Endodermal cell (in vitro differentiated cells): ENCODE data around the gene GET3. TPM values are rescaled to one million over a fixed set of nuclear protein-coding genes. Genes with fewer than 3 reads are reported as not detected.

ENCODE experiments used
- DNase-seq: peaks from one replicate; pipeline ENCODE4 v3.0.0-alpha.2; 2017
- H3K27ac ChIP-seq: 2 replicates; pipeline ENCODE4 v1.5.1; 2013; ENCODE audit warnings: mild to moderate bottlenecking, low read depth, low read length, moderate library complexity
- H3K27me3 ChIP-seq: 2 replicates; pipeline ENCODE4 v1.6.1; 2013; ENCODE audit warnings: mild to moderate bottlenecking, low read length, moderate library complexity; ENCODE audit not compliant: insufficient read depth, control insufficient read depth, poor library complexity, severe bottlenecking
- H3K36me3 ChIP-seq: 2 replicates; pipeline ENCODE4 v1.7.0; 2013; ENCODE audit warnings: mild to moderate bottlenecking, low read length, moderate library complexity; ENCODE audit not compliant: control insufficient read depth, insufficient read depth
- H3K4me1 ChIP-seq: one replicate; pipeline ENCODE4 v1.7.0; 2013; ENCODE audit warnings: low read length; ENCODE audit not compliant: control insufficient read depth, insufficient read depth
- H3K4me3 ChIP-seq: 2 replicates; pipeline ENCODE4 v1.5.1; 2013; ENCODE audit warnings: mild to moderate bottlenecking, low read length, moderate library complexity
- H3K9ac ChIP-seq: 2 replicates; pipeline ENCODE4 v1.6.1; 2013; ENCODE audit warnings: mild to moderate bottlenecking, low read length, moderate library complexity; ENCODE audit not compliant: poor library complexity, severe bottlenecking; ENCODE audit errors: extremely low read depth
- H3K9me3 ChIP-seq: 2 replicates; pipeline ENCODE4 v1.6.1; 2013; ENCODE audit warnings: mild to moderate bottlenecking, low read length, moderate library complexity; ENCODE audit not compliant: control insufficient read depth
- H3K27ac Mint-ChIP-seq: 2 replicates; pipeline ENCODE4 v1.8.0; 2020; ENCODE audit warnings: mixed read lengths
- H3K27me3 Mint-ChIP-seq: 2 replicates; pipeline ENCODE4 v1.8.0; 2021; ENCODE audit warnings: mild to moderate bottlenecking, mixed read lengths; ENCODE audit not compliant: insufficient read depth
- H3K36me3 Mint-ChIP-seq: 2 replicates; pipeline ENCODE4 v1.8.0; 2020; ENCODE audit warnings: low read depth, mixed read lengths
- H3K4me1 Mint-ChIP-seq: 2 replicates; pipeline ENCODE4 v1.8.0; 2020; ENCODE audit warnings: mixed read lengths
- H3K4me3 Mint-ChIP-seq: 2 replicates; pipeline ENCODE4 v1.8.0; 2020; ENCODE audit warnings: mild to moderate bottlenecking, moderate library complexity, mixed read lengths
- H3K9me3 Mint-ChIP-seq: 2 replicates; pipeline ENCODE4 v1.8.0; 2020; ENCODE audit warnings: mild to moderate bottlenecking, mixed read lengths
- WGBS, 2 experiments: methylation state at CpG; one replicate each; pipeline versions ENCODE4 v1.1.5 to v1.1.7; 2013; ENCODE audit warnings: missing lambda C conversion rate in 2 of 2, mixed read lengths in 1 of 2; ENCODE audit not compliant: insufficient coverage in 1 of 2, insufficient read length in 1 of 2; 5-methylcytosine and 5-hydroxymethylcytosine counted together
- total RNA-seq, 2 donors: library from RNA; stranded (reverse); fragmentation: NEBNext Ultra II Directional in 1 of 2; extraction: Animal tissue kit (Norgen Biotek cat#: 25700) in 1 of 2; gene quantifications; 2 replicates in 1 of 2; 3 replicates in 1 of 2; pipeline ENCODE4 v1.2.1, GENCODE V29; 2021
- TF ChIP-seq, protein P1 (sequence below): fragments of 200-600 bp; sonication (generic); conservative IDR thresholded peaks from 2 replicates; pipeline ENCODE4 v1.5.0; 2021; ENCODE audit warnings: antibody characterized with exemption, mild to moderate bottlenecking

GET3 gene
- total RNA-seq, 2 donors from 2014 or later: 97.8 to 102 TPM

DNA sequence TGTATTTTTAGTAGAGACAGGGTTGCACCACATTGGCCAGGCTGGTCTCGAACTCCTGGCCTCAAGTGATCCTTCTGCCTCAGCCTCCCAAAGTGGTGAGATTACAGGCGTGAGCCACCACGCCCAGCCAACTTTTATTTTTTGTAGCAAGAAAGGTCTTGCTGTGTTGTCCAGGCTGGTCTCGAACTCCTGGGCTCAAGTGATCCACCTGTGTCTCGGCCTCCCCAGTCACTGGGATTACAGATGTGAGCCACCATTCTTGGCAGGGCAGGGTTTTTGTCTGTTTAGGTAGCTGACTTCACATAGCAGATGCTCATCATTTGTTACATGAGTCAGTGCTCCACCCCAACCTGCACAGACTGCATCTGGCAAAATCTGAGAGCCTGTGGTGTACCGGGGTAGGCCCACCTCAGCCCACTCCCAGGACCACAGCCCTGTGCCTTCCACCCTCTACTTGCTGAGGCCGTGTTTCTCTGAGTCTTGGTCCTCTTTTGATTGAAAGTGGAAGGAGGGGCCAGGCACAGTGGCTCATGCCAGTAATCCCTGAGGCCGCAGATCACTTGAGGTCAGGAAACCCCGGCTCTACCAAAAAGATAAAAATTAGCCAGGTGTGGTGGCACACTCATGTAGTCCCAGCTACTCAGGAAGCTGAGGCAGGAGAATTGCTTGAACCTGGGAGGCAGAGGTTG, 9.4 kb upstream of the GET3 start:
- Histone ChIP-seq H3K4me3 (no peak overlapping the region), H3K4me1 (no peaks in the 10 kb centered on the region), H3K27ac (no peak overlapping the region), H3K36me3 (peaks cover 33% of the 10 kb centered on the region), H3K9me3 (no peaks in the 10 kb centered on the region), H3K27me3 (no peaks in the 10 kb centered on the region), H3K9ac (no peak overlapping the region)
- Mint-ChIP-seq H3K27ac (no peak overlapping the region), H3K4me3 (no peak overlapping the region), H3K36me3 (peaks cover 32% of the 10 kb centered on the region), H3K27me3 (no peaks in the 10 kb centered on the region), H3K9me3 (no peaks in the 10 kb centered on the region), H3K4me1 (peaks cover 8% of the 10 kb centered on the region)
- DNase-seq: no peak
- 96 to 98% methylated on average over 9 of the region's 9 CpGs for WGBS, 2 experiments
- TF ChIP-seq, protein P1, sequence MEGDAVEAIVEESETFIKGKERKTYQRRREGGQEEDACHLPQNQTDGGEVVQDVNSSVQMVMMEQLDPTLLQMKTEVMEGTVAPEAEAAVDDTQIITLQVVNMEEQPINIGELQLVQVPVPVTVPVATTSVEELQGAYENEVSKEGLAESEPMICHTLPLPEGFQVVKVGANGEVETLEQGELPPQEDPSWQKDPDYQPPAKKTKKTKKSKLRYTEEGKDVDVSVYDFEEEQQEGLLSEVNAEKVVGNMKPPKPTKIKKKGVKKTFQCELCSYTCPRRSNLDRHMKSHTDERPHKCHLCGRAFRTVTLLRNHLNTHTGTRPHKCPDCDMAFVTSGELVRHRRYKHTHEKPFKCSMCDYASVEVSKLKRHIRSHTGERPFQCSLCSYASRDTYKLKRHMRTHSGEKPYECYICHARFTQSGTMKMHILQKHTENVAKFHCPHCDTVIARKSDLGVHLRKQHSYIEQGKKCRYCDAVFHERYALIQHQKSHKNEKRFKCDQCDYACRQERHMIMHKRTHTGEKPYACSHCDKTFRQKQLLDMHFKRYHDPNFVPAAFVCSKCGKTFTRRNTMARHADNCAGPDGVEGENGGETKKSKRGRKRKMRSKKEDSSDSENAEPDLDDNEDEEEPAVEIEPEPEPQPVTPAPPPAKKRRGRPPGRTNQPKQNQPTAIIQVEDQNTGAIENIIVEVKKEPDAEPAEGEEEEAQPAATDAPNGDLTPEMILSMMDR: no peak

- Histone ChIP-seq H3K27me3 (no peaks in the 10 kb centered on the region), H3K4me3 (no peak overlapping the region), H3K9me3 (no peaks in the 10 kb centered on the region), H3K4me1 (peaks cover 2% of the 10 kb centered on the region), H3K36me3 (peaks cover 33% of the 10 kb centered on the region), H3K9ac (no peak overlapping the region), H3K27ac (no peak overlapping the region)
- Mint-ChIP-seq H3K36me3 (peaks cover 32% of the 10 kb centered on the region), H3K4me3 (no peak overlapping the region), H3K4me1 (peaks cover 12% of the 10 kb centered on the region), H3K27ac (no peak overlapping the region), H3K9me3 (no peaks in the 10 kb centered on the region), H3K27me3 (no peaks in the 10 kb centered on the region)
- WGBS, 2 experiments: 97 to 100% methylated on average over 2 to 3 of the region's 3 CpGs
- peak; percentile 30 for DNase-seq
- TF ChIP-seq, protein P1: no peak
Measured at GRCh38 chr19:12730064-12730463, 7.2 kb upstream of the GET3 start.

- Mint-ChIP-seq H3K9me3 (no peaks in the 10 kb centered on the region), H3K36me3 (peaks cover 32% of the 10 kb centered on the region), H3K4me1 (peaks cover 12% of the 10 kb centered on the region), H3K27ac (no peak overlapping the region), H3K27me3 (no peaks in the 10 kb centered on the region), H3K4me3 (no peak overlapping the region)
- H3K27ac ChIP-seq: no peak overlapping the region
- no peaks in the 10 kb centered on the region for H3K9me3 ChIP-seq
- peaks cover 33% of the 10 kb centered on the region for H3K36me3 ChIP-seq
- H3K9ac ChIP-seq: no peak overlapping the region
- WGBS, 2 experiments: 95 to 97% methylated on average over 15 to 24 of the region's 24 CpGs
- TF ChIP-seq, protein P1: no peak
- DNase-seq: no peak
- H3K4me3 ChIP-seq: no peak overlapping the region
- H3K4me1 ChIP-seq: peaks cover 2% of the 10 kb centered on the region
- H3K27me3 ChIP-seq: no peaks in the 10 kb centered on the region
Measured at GRCh38 chr19:12731337-12731736, 6.0 kb upstream of the GET3 start.
